ENCODE data around the gene SIRT3. TPM values are rescaled to one million over a fixed set of nuclear protein-coding genes. Genes with fewer than 3 reads are reported as not detected.
A peak's percentile ranks its signal among the peaks of the same experiment; 100 is the strongest.

The SIRT3 gene
- total and polyA plus RNA-seq, 2 of the 13 experiments (the other 11 are each of a cell fraction or from before 2014, with no cell fraction given), result 15.1 to 18.2 TPM

GRCh38 chr11:269146-269890 lies 33.2 kb upstream of the SIRT3 start (continued):
- TF ChIP-seq ZNF775 (CRISPR knock-in tag; IDR thresholded peaks at IDR 0.05; ENCODE audit: borderline replicate concordance) (no peak), RAD51 (IDR thresholded peaks at IDR 0.05; ENCODE audit: borderline replicate concordance) (peak; percentile 64; the same call in 1 of the 2 replicates), FOXJ3 (CRISPR knock-in tag; IDR thresholded peaks at IDR 0.05; ENCODE audit: borderline replicate concordance) (0 out of 2 replicates have a peak, but pooled peaks have one; percentile 18), LCORL (IDR thresholded peaks at IDR 0.05) (no peak), LCORL (CRISPR knock-in tag; IDR thresholded peaks at IDR 0.05) (no peak), GZF1 (CRISPR knock-in tag; IDR thresholded peaks at IDR 0.05) (no peak), KDM5B (CRISPR knock-in tag; IDR thresholded peaks at IDR 0.05; ENCODE audit: borderline replicate concordance) (no peak), ZBTB2 (CRISPR knock-in tag; IDR thresholded peaks at IDR 0.05; ENCODE audit: low read depth) (no peak), NFYB (CRISPR knock-in tag; IDR thresholded peaks at IDR 0.05) (no peak), JUND (CRISPR knock-in tag; IDR thresholded peaks at IDR 0.05) (no peak), ZBTB33 (CRISPR knock-in tag; IDR thresholded peaks at IDR 0.05) (no peak), ARNTL (CRISPR knock-in tag; IDR thresholded peaks at IDR 0.05) (no peak), ZNF557 (CRISPR knock-in tag; IDR thresholded peaks at IDR 0.05) (no peak), NFE2L2 (IDR thresholded peaks at IDR 0.05; ENCODE audit: low read length) (no peak), CEBPB (IDR thresholded peaks at IDR 0.05; ENCODE audit: borderline replicate concordance, low read depth, low read length) (peak; percentile 78), ZFP62 (CRISPR knock-in tag; IDR thresholded peaks at IDR 0.05) (no peak), PRDM4 (CRISPR knock-in tag; IDR thresholded peaks at IDR 0.05; ENCODE audit: borderline replicate concordance) (no peak), TFE3 (CRISPR knock-in tag; IDR thresholded peaks at IDR 0.05) (no peak), ZNF710 (CRISPR knock-in tag; IDR thresholded peaks at IDR 0.05; ENCODE audit: borderline replicate concordance) (peak; percentile 40; the same call in 1 of the 2 replicates), HDAC2 (CRISPR knock-in tag; IDR thresholded peaks at IDR 0.05) (no peak), ZNF260 (CRISPR knock-in tag; IDR thresholded peaks at IDR 0.05; ENCODE audit: borderline replicate concordance, low read depth) (no peak)
